HepG2 (cell line): ENCODE data around the gene TMEM256. TPM values are rescaled to one million over a fixed set of nuclear protein-coding genes. Genes with fewer than 3 reads are reported as not detected.

Experiments
- AHR ChIP-seq: IDR thresholded peaks from 2 replicates; pipeline ENCODE4 v1.6.1; 2018; ENCODE audit warnings: missing genetic modification reagents, missing compliant biosample characterization
- HBP1 ChIP-seq: IDR thresholded peaks from 2 replicates; pipeline ENCODE4 v1.6.1; 2016; ENCODE audit warnings: low read depth, control low read depth
- MAX ChIP-seq: IDR thresholded peaks from 2 replicates; pipeline ENCODE4 v1.6.1; 2012; ENCODE audit warnings: inconsistent platforms
- MXI1 ChIP-seq: IDR thresholded peaks from 3 replicates; pipeline ENCODE4 v1.6.1; 2012; ENCODE audit warnings: low read depth, low read length, inconsistent platforms, borderline replicate concordance
- PITX1 ChIP-seq: sonication (generic); formaldehyde crosslinking; IDR thresholded peaks from 2 replicates; pipeline ENCODE4 v1.5.1; 2020; ENCODE audit warnings: mild to moderate bottlenecking, missing genetic modification reagents
- RBAK ChIP-seq: sonication (generic); formaldehyde crosslinking; IDR thresholded peaks from 2 replicates; pipeline ENCODE4 v1.5.1; 2020; ENCODE audit warnings: mild to moderate bottlenecking, missing genetic modification reagents
- RELA ChIP-seq: sonication (generic); formaldehyde crosslinking; IDR thresholded peaks from 2 replicates; pipeline ENCODE4 v1.4.0; 2020; ENCODE audit warnings: missing genetic modification reagents
- SALL2 ChIP-seq: sonication (generic); formaldehyde crosslinking; IDR thresholded peaks from 2 replicates; pipeline ENCODE4 v1.8.1; 2023; ENCODE audit warnings: mild to moderate bottlenecking, missing genetic modification reagents, inconsistent platforms
- SP4 ChIP-seq: sonication (generic); formaldehyde crosslinking; IDR thresholded peaks from 2 replicates; pipeline ENCODE4 v1.8.1; 2023; ENCODE audit warnings: mild to moderate bottlenecking, missing genetic modification reagents
- YY1 ChIP-seq: IDR thresholded peaks from 2 replicates; pipeline ENCODE4 v1.6.1; 2011; ENCODE audit warnings: low read length, low read depth, moderate library complexity, mild to moderate bottlenecking; ENCODE audit not compliant: insufficient read depth, insufficient replicate concordance
- ZFP37 ChIP-seq: sonication (generic); formaldehyde crosslinking; IDR thresholded peaks from 2 replicates; pipeline ENCODE4 v1.4.0; 2020; ENCODE audit warnings: missing genetic modification reagents, borderline replicate concordance
- ZMYM2 ChIP-seq: sonication (generic); formaldehyde crosslinking; IDR thresholded peaks from 2 replicates; pipeline ENCODE4 v1.8.0; 2022; ENCODE audit warnings: mild to moderate bottlenecking, missing genetic modification reagents
- ZNF234 ChIP-seq: sonication (generic); formaldehyde crosslinking; conservative IDR thresholded peaks from 2 replicates; pipeline ENCODE4 v1.5.1; 2020; ENCODE audit warnings: mild to moderate bottlenecking, missing genetic modification reagents
- ZNF256 ChIP-seq: sonication (generic); formaldehyde crosslinking; conservative IDR thresholded peaks from 2 replicates; pipeline ENCODE4 v1.4.0; 2020; ENCODE audit warnings: missing genetic modification reagents
- ZNF296 ChIP-seq: sonication (generic); formaldehyde crosslinking; conservative IDR thresholded peaks from 2 replicates; pipeline ENCODE4 v1.5.0; 2020; ENCODE audit warnings: mild to moderate bottlenecking, missing genetic modification reagents
- ZNF589 ChIP-seq: sonication (generic); formaldehyde crosslinking; conservative IDR thresholded peaks from 2 replicates; pipeline ENCODE4 v1.8.0; 2022; ENCODE audit warnings: mild to moderate bottlenecking, moderate library complexity, missing genetic modification reagents
- ZNF629 ChIP-seq: sonication (generic); formaldehyde crosslinking; conservative IDR thresholded peaks from 2 replicates; pipeline ENCODE4 v1.5.0; 2020; ENCODE audit warnings: missing genetic modification reagents
- ZSCAN21 ChIP-seq: sonication (generic); formaldehyde crosslinking; IDR thresholded peaks from 2 replicates; pipeline ENCODE4 v1.8.0; 2022; ENCODE audit warnings: mild to moderate bottlenecking, missing genetic modification reagents, moderate library complexity, borderline replicate concordance
- polyA plus RNA-seq, 8 experiments: library from polyadenylated mRNA; depleted of rRNA in 3 of 8; stranded (reverse) in 7 of 8; unstranded in 1 of 8; fragments of >200 nt; fragmentation: Illumina TruSeq in 4 of 8; extraction: Trizol in 4 of 8; gene quantifications; 2 replicates each; pipeline versions ENCODE4 v1.2.1 to v1.2.3, GENCODE V29; 2011 to 2016; ENCODE audit warnings: low read depth in 4 of 8, missing spikeins in 1 of 8, mixed read lengths in 1 of 8; ENCODE audit not compliant: insufficient read depth in 1 of 8
- total RNA-seq, 5 experiments: library from RNA; depleted of rRNA; stranded (reverse); fragments of >200 nt; fragmentation: Illumina TruSeq; extraction: Trizol; gene quantifications; 2 replicates each; pipeline ENCODE4 v1.2.3, GENCODE V29; 2016; ENCODE audit warnings: low read depth in 1 of 5
- TF ChIP-seq, protein P1 (sequence below), 2 experiments: sonication (generic) in 1 of 2; formaldehyde crosslinking in 1 of 2; IDR thresholded peaks; 2 replicates each; pipeline versions ENCODE4 v1.5.1 to v1.6.1; 2011 to 2020; ENCODE audit warnings: borderline replicate concordance in 1 of 2, low read depth in 1 of 2, low read length in 1 of 2, mild to moderate bottlenecking in 1 of 2, missing genetic modification reagents in 1 of 2, moderate library complexity in 1 of 2
- TF ChIP-seq, protein P2 (sequence below): sonication (generic); formaldehyde crosslinking; IDR thresholded peaks from 2 replicates; pipeline ENCODE4 v1.4.0; 2020; ENCODE audit warnings: missing genetic modification reagents
- TF ChIP-seq, protein P3 (sequence below), 2 experiments: sonication (generic) in 1 of 2; formaldehyde crosslinking in 1 of 2; IDR thresholded peaks; 2 replicates each; pipeline versions ENCODE4 v1.4.0 to v1.6.1; 2018 to 2020; ENCODE audit warnings: missing genetic modification reagents in 2 of 2, borderline replicate concordance in 1 of 2, low read depth in 1 of 2, mild to moderate bottlenecking in 1 of 2, missing biosample characterization in 1 of 2
- TF ChIP-seq, protein P4 (sequence below): sonication (generic); formaldehyde crosslinking; IDR thresholded peaks from 2 replicates; pipeline ENCODE4 v1.5.0; 2020; ENCODE audit warnings: missing genetic modification reagents

Gene TMEM256
- total and polyA plus RNA-seq, 2 of the 13 experiments (the other 11 are each of a cell fraction or from before 2014, with no cell fraction given) = 231 to 252 TPM

DNA sequence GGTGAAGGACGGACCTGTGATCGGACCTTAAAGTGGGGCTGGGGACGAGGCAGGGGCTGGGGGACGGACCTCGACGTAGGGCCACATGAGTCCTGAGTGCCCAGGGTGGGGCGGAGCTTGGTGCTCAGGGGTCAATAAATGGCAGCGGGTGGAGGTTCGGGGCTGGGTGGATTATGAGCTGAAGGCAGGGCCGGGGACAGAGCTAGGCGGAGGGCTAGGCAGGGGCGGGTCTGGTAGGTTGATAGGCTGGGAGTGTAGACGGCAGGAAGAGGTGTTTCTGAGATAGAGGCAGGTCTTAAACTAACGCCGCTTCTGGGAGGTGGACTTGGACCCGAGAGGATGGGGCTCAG is 41.7 kb upstream of the TMEM256 start (continued):
- TF ChIP-seq, protein P1, sequence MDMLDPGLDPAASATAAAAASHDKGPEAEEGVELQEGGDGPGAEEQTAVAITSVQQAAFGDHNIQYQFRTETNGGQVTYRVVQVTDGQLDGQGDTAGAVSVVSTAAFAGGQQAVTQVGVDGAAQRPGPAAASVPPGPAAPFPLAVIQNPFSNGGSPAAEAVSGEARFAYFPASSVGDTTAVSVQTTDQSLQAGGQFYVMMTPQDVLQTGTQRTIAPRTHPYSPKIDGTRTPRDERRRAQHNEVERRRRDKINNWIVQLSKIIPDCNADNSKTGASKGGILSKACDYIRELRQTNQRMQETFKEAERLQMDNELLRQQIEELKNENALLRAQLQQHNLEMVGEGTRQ (IDR thresholded peaks at IDR 0.05; ENCODE audit: low read depth, low read length) = no peak
- TF ChIP-seq, protein P1 (CRISPR knock-in tag; IDR thresholded peaks at IDR 0.05; ENCODE audit: borderline replicate concordance) = no peak
- TF ChIP-seq AHR (CRISPR knock-in tag) (no peak), HBP1 (CRISPR knock-in tag) (peak; percentile 16; the same call in 1 of the 2 replicates), ZFP37 (CRISPR knock-in tag) (0 out of 2 replicates have a peak, but pooled peaks have one; percentile 31), ZNF589 (no peak), ZSCAN21 (CRISPR knock-in tag) (0 out of 2 replicates have a peak, but pooled peaks have one; percentile 24), YY1 (peak; percentile 21), PITX1 (CRISPR knock-in tag) (0 out of 2 replicates have a peak, but pooled peaks have one; percentile 3), SP4 (CRISPR knock-in tag) (peak; percentile 4; the same call in 1 of the 2 replicates), MAX (0 out of 2 replicates have a peak, but pooled peaks have one; percentile 34), RELA (CRISPR knock-in tag) (no peak), ZNF629 (CRISPR knock-in tag) (0 out of 2 replicates have a peak, but pooled peaks have one; percentile 16), ZNF256 (CRISPR knock-in tag) (peak; percentile 41; the same call in 1 of the 2 replicates), RBAK (CRISPR knock-in tag) (no peak), MXI1 (peak; percentile 9; the same call in 1 of the 3 replicates), SALL2 (CRISPR knock-in tag) (0 out of 2 replicates have a peak, but pooled peaks have one; percentile 1), ZNF234 (CRISPR knock-in tag) (0 out of 2 replicates have a peak, but pooled peaks have one; percentile 25), ZNF296 (CRISPR knock-in tag) (peak; percentile 66; the same call in 1 of the 2 replicates), ZMYM2 (CRISPR knock-in tag) (no peak)
- TF ChIP-seq, protein P2, sequence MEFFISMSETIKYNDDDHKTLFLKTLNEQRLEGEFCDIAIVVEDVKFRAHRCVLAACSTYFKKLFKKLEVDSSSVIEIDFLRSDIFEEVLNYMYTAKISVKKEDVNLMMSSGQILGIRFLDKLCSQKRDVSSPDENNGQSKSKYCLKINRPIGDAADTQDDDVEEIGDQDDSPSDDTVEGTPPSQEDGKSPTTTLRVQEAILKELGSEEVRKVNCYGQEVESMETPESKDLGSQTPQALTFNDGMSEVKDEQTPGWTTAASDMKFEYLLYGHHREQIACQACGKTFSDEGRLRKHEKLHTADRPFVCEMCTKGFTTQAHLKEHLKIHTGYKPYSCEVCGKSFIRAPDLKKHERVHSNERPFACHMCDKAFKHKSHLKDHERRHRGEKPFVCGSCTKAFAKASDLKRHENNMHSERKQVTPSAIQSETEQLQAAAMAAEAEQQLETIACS (CRISPR knock-in tag) = no peak
- TF ChIP-seq, protein P3, sequence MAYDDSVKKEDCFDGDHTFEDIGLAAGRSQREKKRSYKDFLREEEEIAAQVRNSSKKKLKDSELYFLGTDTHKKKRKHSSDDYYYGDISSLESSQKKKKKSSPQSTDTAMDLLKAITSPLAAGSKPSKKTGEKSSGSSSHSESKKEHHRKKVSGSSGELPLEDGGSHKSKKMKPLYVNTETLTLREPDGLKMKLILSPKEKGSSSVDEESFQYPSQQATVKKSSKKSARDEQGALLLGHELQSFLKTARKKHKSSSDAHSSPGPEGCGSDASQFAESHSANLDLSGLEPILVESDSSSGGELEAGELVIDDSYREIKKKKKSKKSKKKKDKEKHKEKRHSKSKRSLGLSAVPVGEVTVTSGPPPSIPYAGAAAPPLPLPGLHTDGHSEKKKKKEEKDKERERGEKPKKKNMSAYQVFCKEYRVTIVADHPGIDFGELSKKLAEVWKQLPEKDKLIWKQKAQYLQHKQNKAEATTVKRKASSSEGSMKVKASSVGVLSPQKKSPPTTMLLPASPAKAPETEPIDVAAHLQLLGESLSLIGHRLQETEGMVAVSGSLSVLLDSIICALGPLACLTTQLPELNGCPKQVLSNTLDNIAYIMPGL (CRISPR knock-in tag; IDR thresholded peaks at IDR 0.05; ENCODE audit: borderline replicate concordance in 1 of 2, low read depth in 1 of 2) = no peak
- TF ChIP-seq, protein P4, sequence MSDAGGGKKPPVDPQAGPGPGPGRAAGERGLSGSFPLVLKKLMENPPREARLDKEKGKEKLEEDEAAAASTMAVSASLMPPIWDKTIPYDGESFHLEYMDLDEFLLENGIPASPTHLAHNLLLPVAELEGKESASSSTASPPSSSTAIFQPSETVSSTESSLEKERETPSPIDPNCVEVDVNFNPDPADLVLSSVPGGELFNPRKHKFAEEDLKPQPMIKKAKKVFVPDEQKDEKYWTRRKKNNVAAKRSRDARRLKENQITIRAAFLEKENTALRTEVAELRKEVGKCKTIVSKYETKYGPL (CRISPR knock-in tag) = no peak
